OCI-LY3 (cell line): ENCODE results near the gene ERC2.

Experiments
- H2AFZ ChIP-seq: fragments of 200-600, 300-600 bp; shearing (Covaris generic); 2 replicates; pipeline ENCODE4 v1.6.0; 2014; ENCODE audit warnings: antibody characterized with exemption, low read depth, low read length
- H3K27ac ChIP-seq: fragments of 200-600, 300-600 bp; sonication (generic); 2 replicates; pipeline ENCODE4 v1.5.1; 2014; ENCODE audit warnings: mild to moderate bottlenecking, low read length, moderate library complexity, mixed read lengths
- H3K27me3 ChIP-seq: fragments of 200-600, 300-600 bp; sonication (generic); 2 replicates; pipeline ENCODE4 v1.6.1; 2014; ENCODE audit warnings: low read depth, low read length, mixed read lengths
- H3K36me3 ChIP-seq: fragments of 200-600, 300-600 bp; sonication (generic); replicated peaks from 2 replicates; pipeline ENCODE3; 2014; ENCODE audit warnings: low read depth, low read length, mixed read lengths
- H3K4me1 ChIP-seq: fragments of 300-600, 200-600 bp; sonication (generic); 2 replicates; pipeline ENCODE4 v1.6.1; 2014; ENCODE audit warnings: low read length, mixed read lengths
- H3K4me2 ChIP-seq: fragments of 200-600, 300-600 bp; sonication (generic); 2 replicates; pipeline ENCODE4 v1.6.1; 2014; ENCODE audit warnings: low read length, mixed read lengths
- H3K4me3 ChIP-seq: fragments of 300-600, 200-600 bp; sonication (generic); 2 replicates; pipeline ENCODE4 v1.5.1; 2014; ENCODE audit warnings: antibody characterized with exemption, mild to moderate bottlenecking, low read length, moderate library complexity
- H3K79me2 ChIP-seq: fragments of 300-600, 200-600 bp; shearing (Covaris generic); 2 replicates; pipeline ENCODE4 v1.6.1; 2014; ENCODE audit warnings: mild to moderate bottlenecking, low read length, mixed read lengths
- H3K9ac ChIP-seq: fragments of 300-600, 200-600 bp; shearing (Covaris generic); 2 replicates; pipeline ENCODE4 v1.6.0; 2014; ENCODE audit warnings: mild to moderate bottlenecking, low read length, moderate library complexity
- H3K9me3 ChIP-seq: fragments of 200-600, 300-600 bp; shearing (Covaris generic); 2 replicates; pipeline ENCODE4 v1.6.1; 2014; ENCODE audit warnings: low read length, mixed read lengths; ENCODE audit not compliant: insufficient read depth
- H4K20me1 ChIP-seq: fragments of 200-600, 300-600 bp; sonication (generic); 2 replicates; pipeline ENCODE4 v1.6.1; 2016; ENCODE audit warnings: low read length, mixed read lengths; ENCODE audit not compliant: insufficient read depth
- EZH2phosphoT487 ChIP-seq: fragments of 200-600 bp; shearing (Covaris generic); IDR thresholded peaks from 2 replicates; pipeline ENCODE4 v1.6.1; 2018; ENCODE audit warnings: antibody characterized with exemption, mixed run types, low read depth
- TF ChIP-seq, protein P1 (sequence below): fragments of 200-600, 300-600 bp; sonication (generic); IDR thresholded peaks from 2 replicates; pipeline ENCODE4 v1.5.1; 2014; ENCODE audit warnings: antibody characterized with exemption, low read length, low read depth

The ERC2 gene

DNA sequence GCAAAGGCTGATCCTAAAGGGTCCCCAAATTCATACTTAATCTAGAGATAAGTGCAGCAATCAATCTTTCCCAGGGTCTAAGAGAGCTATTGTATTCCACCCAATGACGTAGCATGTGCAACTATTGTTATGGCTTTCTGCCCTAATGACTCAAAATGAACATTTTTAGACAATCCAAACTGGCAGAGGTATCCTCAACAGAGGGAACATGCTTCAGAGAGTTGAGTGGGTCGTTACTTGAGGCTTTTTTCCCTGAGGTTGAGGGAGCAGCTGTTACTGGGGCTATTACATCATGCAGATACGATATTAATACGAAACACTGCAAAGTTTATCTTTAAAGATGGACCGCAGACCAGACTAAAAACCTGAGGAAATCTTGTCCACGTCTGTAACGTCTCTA is 702.9 kb downstream of the ERC2 start:
- no peaks in the 10 kb centered on the region for H3K36me3 ChIP-seq
- H4K20me1 ChIP-seq = no peaks in the 10 kb centered on the region
- H3K27ac ChIP-seq = no peak overlapping the region
- no peaks in the 10 kb centered on the region for H3K4me1 ChIP-seq
- no peak overlapping the region for H3K9ac ChIP-seq
- H3K27me3 ChIP-seq = no peaks in the 10 kb centered on the region
- H2AFZ ChIP-seq = no peak overlapping the region
- H3K79me2 ChIP-seq = no peaks in the 10 kb centered on the region
- no peaks in the 10 kb centered on the region for H3K9me3 ChIP-seq
- H3K4me3 ChIP-seq = no peak overlapping the region
- no peak overlapping the region for H3K4me2 ChIP-seq
- TF ChIP-seq EZH2phosphoT487 = no peak

DNA sequence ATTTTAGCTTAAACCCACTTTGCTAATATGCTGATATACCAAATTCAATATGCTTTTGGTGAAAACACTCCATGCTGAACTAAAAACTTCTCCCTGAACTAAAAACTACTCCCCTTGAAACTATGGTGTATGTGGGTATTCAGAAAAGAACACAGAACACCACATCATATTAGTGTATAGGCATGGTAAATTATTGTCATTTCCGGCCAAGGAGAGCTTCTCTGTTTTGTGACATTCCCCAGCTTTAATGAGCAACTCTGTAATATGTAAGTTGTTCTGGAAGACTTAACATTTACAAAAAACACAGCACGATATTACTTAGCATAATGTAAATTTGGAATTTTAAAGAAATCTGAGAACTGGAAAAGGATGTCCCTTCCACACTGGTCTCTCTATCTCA is 711.3 kb downstream of the ERC2 start:
- Histone ChIP-seq H2AFZ (no peak overlapping the region), H3K79me2 (no peaks in the 10 kb centered on the region), H3K4me1 (peaks cover 11% of the 10 kb centered on the region), H3K4me3 (no peak overlapping the region), H3K4me2 (no peak overlapping the region), H4K20me1 (no peaks in the 10 kb centered on the region), H3K9ac (no peak overlapping the region), H3K36me3 (no peaks in the 10 kb centered on the region), H3K27ac (no peak overlapping the region), H3K27me3 (peaks cover 25% of the 10 kb centered on the region), H3K9me3 (no peaks in the 10 kb centered on the region)
- TF ChIP-seq, protein P1, sequence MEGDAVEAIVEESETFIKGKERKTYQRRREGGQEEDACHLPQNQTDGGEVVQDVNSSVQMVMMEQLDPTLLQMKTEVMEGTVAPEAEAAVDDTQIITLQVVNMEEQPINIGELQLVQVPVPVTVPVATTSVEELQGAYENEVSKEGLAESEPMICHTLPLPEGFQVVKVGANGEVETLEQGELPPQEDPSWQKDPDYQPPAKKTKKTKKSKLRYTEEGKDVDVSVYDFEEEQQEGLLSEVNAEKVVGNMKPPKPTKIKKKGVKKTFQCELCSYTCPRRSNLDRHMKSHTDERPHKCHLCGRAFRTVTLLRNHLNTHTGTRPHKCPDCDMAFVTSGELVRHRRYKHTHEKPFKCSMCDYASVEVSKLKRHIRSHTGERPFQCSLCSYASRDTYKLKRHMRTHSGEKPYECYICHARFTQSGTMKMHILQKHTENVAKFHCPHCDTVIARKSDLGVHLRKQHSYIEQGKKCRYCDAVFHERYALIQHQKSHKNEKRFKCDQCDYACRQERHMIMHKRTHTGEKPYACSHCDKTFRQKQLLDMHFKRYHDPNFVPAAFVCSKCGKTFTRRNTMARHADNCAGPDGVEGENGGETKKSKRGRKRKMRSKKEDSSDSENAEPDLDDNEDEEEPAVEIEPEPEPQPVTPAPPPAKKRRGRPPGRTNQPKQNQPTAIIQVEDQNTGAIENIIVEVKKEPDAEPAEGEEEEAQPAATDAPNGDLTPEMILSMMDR = no peak
- TF ChIP-seq EZH2phosphoT487 = no peak

DNA sequence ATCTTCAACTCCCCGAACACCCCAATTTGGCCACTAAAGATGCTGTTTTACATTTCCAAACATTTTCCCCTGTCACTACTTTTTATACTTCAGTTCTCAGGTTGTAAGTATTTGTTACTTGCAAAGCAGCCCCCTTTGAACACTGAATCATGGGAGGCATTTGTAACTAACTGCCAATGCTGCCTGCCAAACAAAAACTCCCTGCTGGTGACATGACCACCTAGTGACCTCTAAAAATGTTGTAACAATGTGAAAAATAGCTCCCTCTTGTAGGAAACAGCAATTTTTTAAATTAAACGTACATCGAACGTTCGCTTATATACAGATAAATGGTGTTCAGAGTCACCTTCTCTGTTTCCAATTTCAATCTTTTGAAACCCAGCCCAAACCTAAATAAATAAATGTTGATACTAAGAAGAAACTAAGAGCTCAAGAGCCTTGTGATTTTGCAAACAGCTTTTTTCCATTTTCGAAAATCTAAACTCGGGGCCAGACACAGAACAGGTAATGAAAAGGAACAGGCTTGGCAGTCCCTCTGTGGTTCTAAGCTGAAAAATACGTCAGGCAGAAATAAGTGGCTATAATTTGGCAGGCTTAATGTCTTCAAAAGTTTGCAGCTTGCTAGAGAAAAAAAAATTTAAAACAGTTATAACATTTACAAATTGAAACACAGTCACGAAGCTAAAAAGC is 712.6 kb downstream of the ERC2 start:
- Histone ChIP-seq H2AFZ (no peak overlapping the region), H3K4me1 (peaks cover 11% of the 10 kb centered on the region), H3K9ac (no peak overlapping the region), H3K4me2 (no peak overlapping the region), H4K20me1 (no peaks in the 10 kb centered on the region), H3K27me3 (peaks cover 25% of the 10 kb centered on the region), H3K27ac (no peak overlapping the region), H3K9me3 (no peaks in the 10 kb centered on the region), H3K36me3 (no peaks in the 10 kb centered on the region), H3K4me3 (no peak overlapping the region), H3K79me2 (no peaks in the 10 kb centered on the region)
- no peak for TF ChIP-seq EZH2phosphoT487
- TF ChIP-seq, protein P1 = no peak

DNA sequence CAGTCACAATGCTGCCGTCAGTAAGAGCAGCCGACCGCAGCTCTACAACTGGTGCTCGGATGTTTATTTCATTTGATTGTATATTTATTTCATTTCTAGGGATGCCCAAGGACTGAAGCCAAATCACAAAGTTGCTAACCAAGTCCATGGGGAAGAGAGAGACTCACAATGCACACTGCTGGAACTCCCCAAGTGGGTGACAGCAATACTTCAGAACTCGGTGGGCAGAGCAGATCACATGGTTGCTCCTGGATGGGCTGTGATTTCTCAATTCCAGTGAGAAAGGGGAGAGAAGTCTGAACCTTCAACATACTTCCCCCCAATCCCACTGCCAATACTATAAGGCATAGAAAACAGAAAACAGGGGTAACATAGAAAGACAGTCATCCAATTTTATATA is 715.4 kb downstream of the ERC2 start:
- H2AFZ ChIP-seq = no peak overlapping the region
- peaks cover 15% of the 10 kb centered on the region for H3K27me3 ChIP-seq
- TF ChIP-seq, protein P1 = no peak
- TF ChIP-seq EZH2phosphoT487 = no peak

More for the DNA sequence above, 715.4 kb downstream of the ERC2 start:
- H4K20me1 ChIP-seq = no peaks in the 10 kb centered on the region
- H3K27ac ChIP-seq = no peak overlapping the region
- no peaks in the 10 kb centered on the region for H3K36me3 ChIP-seq
- H3K4me1 ChIP-seq = no peaks in the 10 kb centered on the region
- no peak overlapping the region for H3K9ac ChIP-seq
- H3K4me3 ChIP-seq = no peak overlapping the region
- no peaks in the 10 kb centered on the region for H3K79me2 ChIP-seq
- H3K4me2 ChIP-seq = no peak overlapping the region
- no peaks in the 10 kb centered on the region for H3K9me3 ChIP-seq
